Spleen (tissue), 7 donors: ENCODE measurements around the gene LSMEM2.

Experiments used
- CTCF ChIP-seq, 11 experiments: fragments of 200-600 bp in 7 of 11; fragments of 450-650 bp in 4 of 11; sonication (generic) in 4 of 11; IDR thresholded peaks in 8 of 11; conservative IDR thresholded peaks in 3 of 11; 1 replicate in 7 of 11; 2 replicates in 4 of 11; pipeline versions ENCODE4 v1.4.0 to v1.8.0; 2016 to 2021; ENCODE audit warnings: antibody characterized with exemption in 11 of 11, inconsistent platforms in 4 of 11, mild to moderate bottlenecking in 1 of 11
- POLR2AphosphoS5 ChIP-seq, 3 donors: sonication (generic); formaldehyde crosslinking; IDR thresholded peaks; one replicate each; pipeline ENCODE4 v1.5.1; 2017; ENCODE audit warnings: antibody characterized with exemption in 3 of 3
- donor health status: DM: no; HTN: no; CAD: no; lungs with moderate emphysema.
- donor health status: DM: no; HTN: no; CAD: no.
- donor health status: DM: no; HTN: no; CAD: no.

GRCh38 chr3:50260942-50261441, 17.9 kb upstream of the LSMEM2 start:
- TF ChIP-seq CTCF (IDR thresholded peaks at IDR 0.05 in 8 of 11, conservative IDR thresholded peaks at IDR 0.05 in 3 of 11) (no peak), POLR2AphosphoS5 (IDR thresholded peaks at IDR 0.05) (no peak)
